SK-N-SH (cell line): ENCODE results near the gene MBD3L2.

ENCODE experiments used
- CTCF ChIP-seq: fragments of 200-600 bp; sonication (generic); IDR thresholded peaks from 2 replicates; pipeline ENCODE4 v1.6.1; 2017; ENCODE audit warnings: antibody characterized with exemption, mild to moderate bottlenecking, moderate library complexity
- EP300 ChIP-seq, 2 experiments: IDR thresholded peaks; 2 replicates each; pipeline versions ENCODE4 v1.4.0 to v1.6.1; 2012; ENCODE audit warnings: borderline replicate concordance in 1 of 2, low read depth in 1 of 2, low read length in 1 of 2
- JUND ChIP-seq: IDR thresholded peaks from 2 replicates; pipeline ENCODE4 v1.4.0; 2012
- MAX ChIP-seq: IDR thresholded peaks from 2 replicates; pipeline ENCODE4 v1.4.0; 2012; ENCODE audit warnings: low read depth
- NFIC ChIP-seq: IDR thresholded peaks from 2 replicates; pipeline ENCODE4 v1.4.0; 2012; ENCODE audit warnings: borderline replicate concordance
- POLR2AphosphoS5 ChIP-seq: IDR thresholded peaks from 2 replicates; pipeline ENCODE4 v1.6.1; 2012; ENCODE audit warnings: low read depth, low read length
- RFX5 ChIP-seq: IDR thresholded peaks from 2 replicates; pipeline ENCODE4 v1.6.1; 2012; ENCODE audit warnings: mild to moderate bottlenecking, improper control_type of control experiment, low read length
- TEAD4 ChIP-seq: IDR thresholded peaks from 2 replicates; pipeline ENCODE4 v1.4.0; 2012; ENCODE audit warnings: mild to moderate bottlenecking, borderline replicate concordance; ENCODE audit not compliant: insufficient read depth
- USF2 ChIP-seq: fragments of 150-350 bp; IDR thresholded peaks from 2 replicates; pipeline ENCODE4 v1.6.1; 2017; ENCODE audit warnings: antibody characterized with exemption, low read length, low read depth, borderline replicate concordance
- ZBTB33 ChIP-seq: IDR thresholded peaks from 2 replicates; pipeline ENCODE4 v1.4.0; 2012; ENCODE audit warnings: low read depth, borderline replicate concordance

GRCh38 chr19:7007859-7008258, 41.3 kb upstream of the MBD3L2 start:
- TF ChIP-seq CTCF (no peak), TEAD4 (no peak), ZBTB33 (no peak), NFIC (no peak), MAX (no peak), POLR2AphosphoS5 (no peak), EP300 (IDR thresholded peaks at IDR 0.05; ENCODE audit: borderline replicate concordance in 1 of 2, low read depth in 1 of 2, low read length in 1 of 2) (no peak), RFX5 (no peak), USF2 (no peak), JUND (no peak)
